GM12878 (cell line): ENCODE measurements around the gene PRPSAP2. TPM values are rescaled to one million over a fixed set of nuclear protein-coding genes. Genes with fewer than 3 reads are reported as not detected.

Experiments
- ATF7 ChIP-seq: fragments of 450-650 bp; IDR thresholded peaks from 2 replicates; pipeline ENCODE4 v1.6.1; 2016; ENCODE audit warnings: low read depth, mild to moderate bottlenecking
- HDGF ChIP-seq: fragments of 450-650 bp; IDR thresholded peaks from 2 replicates; pipeline ENCODE4 v1.6.1; 2016; ENCODE audit warnings: antibody characterized with exemption
- KLF5 ChIP-seq: fragments of 450-650 bp; IDR thresholded peaks from 2 replicates; pipeline ENCODE4 v1.6.1; 2014; ENCODE audit warnings: mild to moderate bottlenecking; ENCODE audit not compliant: partially characterized antibody
- MYC ChIP-seq: IDR thresholded peaks from 2 replicates; pipeline ENCODE4 v1.6.1; 2011; ENCODE audit warnings: mild to moderate bottlenecking, low read length, moderate library complexity, inconsistent platforms; ENCODE audit not compliant: insufficient read depth, insufficient replicate concordance, insufficient read length, severe bottlenecking
- NFIC ChIP-seq: IDR thresholded peaks from 2 replicates; pipeline ENCODE4 v1.6.1; 2012; ENCODE audit warnings: low read depth, mild to moderate bottlenecking, inconsistent platforms, low read length, moderate library complexity
- NR2F1 ChIP-seq: fragments of 450-650 bp; conservative IDR thresholded peaks from 2 replicates; pipeline ENCODE4 v1.6.1; 2017; ENCODE audit warnings: mild to moderate bottlenecking
- NRF1 ChIP-seq: conservative IDR thresholded peaks from 2 replicates; pipeline ENCODE4 v1.6.1; 2011; ENCODE audit warnings: mild to moderate bottlenecking, low read depth, low read length, improper control_type of control experiment
- PAX5 ChIP-seq: IDR thresholded peaks from 2 replicates; pipeline ENCODE4 v1.6.1; 2011; ENCODE audit warnings: low read depth, low read length, borderline replicate concordance
- SRF ChIP-seq, 2 experiments: IDR thresholded peaks; 2 replicates each; pipeline ENCODE4 v1.6.1; 2011; ENCODE audit warnings: low read depth in 2 of 2, low read length in 2 of 2, mild to moderate bottlenecking in 1 of 2, moderate library complexity in 1 of 2
- TARDBP ChIP-seq: IDR thresholded peaks from 2 replicates; pipeline ENCODE4 v1.6.1; 2016; ENCODE audit warnings: borderline replicate concordance
- TBL1XR1 ChIP-seq: IDR thresholded peaks from 2 replicates; pipeline ENCODE4 v1.6.1; 2012; ENCODE audit warnings: low read depth, low read length, improper control_type of control experiment
- polyA plus RNA-seq, 11 experiments: library from polyadenylated mRNA; depleted of rRNA in 4 of 11; unstranded in 6 of 11; stranded (reverse) in 5 of 11; fragments of >200 nt; fragmentation: Nextera tagmentation in 4 of 11; fragmentation: Illumina TruSeq in 1 of 11; extraction: Ambion mirVana in 4 of 11; extraction: Trizol in 1 of 11; gene quantifications; 1 replicate in 1 of 11; 2 replicates in 10 of 11; pipeline versions ENCODE4 v1.2.1 to v1.2.3, GENCODE V29; 2011 to 2016; ENCODE audit warnings: inconsistent platforms in 2 of 11, missing spikeins in 2 of 11, low read depth in 1 of 11
- total RNA-seq, 4 experiments: library from RNA; depleted of rRNA in 3 of 4; stranded (reverse); fragments of >200 nt in 3 of 4; fragmentation: Illumina TruSeq in 1 of 4; extraction: Trizol in 1 of 4; gene quantifications; 2 replicates each; pipeline versions ENCODE4 v1.2.1 to v1.2.3, GENCODE V29; 2013 to 2021
- TF ChIP-seq, protein P1 (sequence below): fragments of 450-650 bp; IDR thresholded peaks from 2 replicates; pipeline ENCODE4 v1.6.1; 2018; ENCODE audit warnings: borderline replicate concordance, mild to moderate bottlenecking; ENCODE audit not compliant: partially characterized antibody
- TF ChIP-seq, protein P2 (sequence below): fragments of 450-650 bp; IDR thresholded peaks from 2 replicates; pipeline ENCODE4 v1.6.1; 2017; ENCODE audit warnings: mild to moderate bottlenecking
- TF ChIP-seq, protein P3 (sequence below): fragments of 150-350 bp; IDR thresholded peaks from 2 replicates; pipeline ENCODE4 v1.6.1; 2014; ENCODE audit warnings: mild to moderate bottlenecking, low read depth, low read length
- TF ChIP-seq, protein P4 (sequence below): fragments of 450-650 bp; IDR thresholded peaks from 2 replicates; pipeline ENCODE4 v1.6.1; 2017; ENCODE audit warnings: mild to moderate bottlenecking, moderate library complexity
- TF ChIP-seq, protein P5 (sequence below): fragments of 450-650 bp; formaldehyde crosslinking; IDR thresholded peaks from 2 replicates; pipeline ENCODE4 v1.5.0; 2022; ENCODE audit warnings: mild to moderate bottlenecking, missing genetic modification characterization

PRPSAP2 gene
- total and polyA plus RNA-seq, 10 of the 15 experiments (the other 5 are each of a cell fraction or from before 2014, with no cell fraction given) = 33.2 to 102 (median 83.8) TPM

DNA sequence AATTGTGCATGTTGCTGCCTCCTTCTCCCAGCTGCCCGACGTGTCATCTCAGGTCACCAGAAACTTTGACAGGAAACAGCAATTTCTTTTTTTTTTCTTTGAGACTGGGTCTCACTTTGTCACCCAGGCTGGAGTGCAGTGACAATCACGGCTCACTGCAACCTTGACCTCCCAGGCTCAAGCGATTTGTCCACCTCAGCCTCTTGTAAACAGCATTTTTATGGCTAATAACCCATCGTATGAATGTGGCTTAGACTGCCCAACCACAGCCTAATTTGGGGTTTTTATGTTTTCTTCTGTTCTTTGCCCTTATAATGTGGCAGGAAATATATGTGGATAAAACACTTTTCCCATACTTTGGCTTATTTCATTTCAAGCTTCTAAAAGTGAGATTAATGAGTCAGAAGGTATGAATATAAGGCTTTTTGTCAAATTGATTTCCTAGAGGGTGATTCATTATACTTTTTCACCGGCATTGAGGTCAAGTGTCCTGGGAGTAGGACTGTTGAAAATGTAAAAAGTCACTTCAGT lies 63.0 kb downstream of the PRPSAP2 start (continued):
- TF ChIP-seq, protein P1, sequence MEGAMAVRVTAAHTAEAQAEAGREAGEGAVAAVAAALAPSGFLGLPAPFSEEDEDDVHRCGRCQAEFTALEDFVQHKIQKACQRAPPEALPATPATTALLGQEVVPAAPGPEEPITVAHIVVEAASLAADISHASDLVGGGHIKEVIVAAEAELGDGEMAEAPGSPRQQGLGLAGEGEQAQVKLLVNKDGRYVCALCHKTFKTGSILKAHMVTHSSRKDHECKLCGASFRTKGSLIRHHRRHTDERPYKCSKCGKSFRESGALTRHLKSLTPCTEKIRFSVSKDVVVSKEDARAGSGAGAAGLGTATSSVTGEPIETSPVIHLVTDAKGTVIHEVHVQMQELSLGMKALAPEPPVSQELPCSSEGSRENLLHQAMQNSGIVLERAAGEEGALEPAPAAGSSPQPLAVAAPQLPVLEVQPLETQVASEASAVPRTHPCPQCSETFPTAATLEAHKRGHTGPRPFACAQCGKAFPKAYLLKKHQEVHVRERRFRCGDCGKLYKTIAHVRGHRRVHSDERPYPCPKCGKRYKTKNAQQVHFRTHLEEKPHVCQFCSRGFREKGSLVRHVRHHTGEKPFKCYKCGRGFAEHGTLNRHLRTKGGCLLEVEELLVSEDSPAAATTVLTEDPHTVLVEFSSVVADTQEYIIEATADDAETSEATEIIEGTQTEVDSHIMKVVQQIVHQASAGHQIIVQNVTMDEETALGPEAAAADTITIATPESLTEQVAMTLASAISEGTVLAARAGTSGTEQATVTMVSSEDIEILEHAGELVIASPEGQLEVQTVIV = no peak
- TF ChIP-seq NFIC (no peak), HDGF (0 out of 2 replicates have a peak, but pooled peaks have one; percentile 32), TBL1XR1 (0 out of 2 replicates have a peak, but pooled peaks have one; percentile 33), NR2F1 (peak; percentile 91), KLF5 (no peak), MYC (no peak), TARDBP (no peak), ATF7 (peak; percentile 68), SRF (IDR thresholded peaks at IDR 0.05; ENCODE audit: low read depth in 2 of 2, low read length in 2 of 2) (no peak), NRF1 (no peak), PAX5 (0 out of 2 replicates have a peak, but pooled peaks have one; percentile 22)
- TF ChIP-seq, protein P2, sequence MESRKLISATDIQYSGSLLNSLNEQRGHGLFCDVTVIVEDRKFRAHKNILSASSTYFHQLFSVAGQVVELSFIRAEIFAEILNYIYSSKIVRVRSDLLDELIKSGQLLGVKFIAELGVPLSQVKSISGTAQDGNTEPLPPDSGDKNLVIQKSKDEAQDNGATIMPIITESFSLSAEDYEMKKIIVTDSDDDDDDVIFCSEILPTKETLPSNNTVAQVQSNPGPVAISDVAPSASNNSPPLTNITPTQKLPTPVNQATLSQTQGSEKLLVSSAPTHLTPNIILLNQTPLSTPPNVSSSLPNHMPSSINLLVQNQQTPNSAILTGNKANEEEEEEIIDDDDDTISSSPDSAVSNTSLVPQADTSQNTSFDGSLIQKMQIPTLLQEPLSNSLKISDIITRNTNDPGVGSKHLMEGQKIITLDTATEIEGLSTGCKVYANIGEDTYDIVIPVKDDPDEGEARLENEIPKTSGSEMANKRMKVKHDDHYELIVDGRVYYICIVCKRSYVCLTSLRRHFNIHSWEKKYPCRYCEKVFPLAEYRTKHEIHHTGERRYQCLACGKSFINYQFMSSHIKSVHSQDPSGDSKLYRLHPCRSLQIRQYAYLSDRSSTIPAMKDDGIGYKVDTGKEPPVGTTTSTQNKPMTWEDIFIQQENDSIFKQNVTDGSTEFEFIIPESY = no peak
- TF ChIP-seq, protein P3, sequence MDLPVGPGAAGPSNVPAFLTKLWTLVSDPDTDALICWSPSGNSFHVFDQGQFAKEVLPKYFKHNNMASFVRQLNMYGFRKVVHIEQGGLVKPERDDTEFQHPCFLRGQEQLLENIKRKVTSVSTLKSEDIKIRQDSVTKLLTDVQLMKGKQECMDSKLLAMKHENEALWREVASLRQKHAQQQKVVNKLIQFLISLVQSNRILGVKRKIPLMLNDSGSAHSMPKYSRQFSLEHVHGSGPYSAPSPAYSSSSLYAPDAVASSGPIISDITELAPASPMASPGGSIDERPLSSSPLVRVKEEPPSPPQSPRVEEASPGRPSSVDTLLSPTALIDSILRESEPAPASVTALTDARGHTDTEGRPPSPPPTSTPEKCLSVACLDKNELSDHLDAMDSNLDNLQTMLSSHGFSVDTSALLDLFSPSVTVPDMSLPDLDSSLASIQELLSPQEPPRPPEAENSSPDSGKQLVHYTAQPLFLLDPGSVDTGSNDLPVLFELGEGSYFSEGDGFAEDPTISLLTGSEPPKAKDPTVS = no peak
- TF ChIP-seq, protein P4, sequence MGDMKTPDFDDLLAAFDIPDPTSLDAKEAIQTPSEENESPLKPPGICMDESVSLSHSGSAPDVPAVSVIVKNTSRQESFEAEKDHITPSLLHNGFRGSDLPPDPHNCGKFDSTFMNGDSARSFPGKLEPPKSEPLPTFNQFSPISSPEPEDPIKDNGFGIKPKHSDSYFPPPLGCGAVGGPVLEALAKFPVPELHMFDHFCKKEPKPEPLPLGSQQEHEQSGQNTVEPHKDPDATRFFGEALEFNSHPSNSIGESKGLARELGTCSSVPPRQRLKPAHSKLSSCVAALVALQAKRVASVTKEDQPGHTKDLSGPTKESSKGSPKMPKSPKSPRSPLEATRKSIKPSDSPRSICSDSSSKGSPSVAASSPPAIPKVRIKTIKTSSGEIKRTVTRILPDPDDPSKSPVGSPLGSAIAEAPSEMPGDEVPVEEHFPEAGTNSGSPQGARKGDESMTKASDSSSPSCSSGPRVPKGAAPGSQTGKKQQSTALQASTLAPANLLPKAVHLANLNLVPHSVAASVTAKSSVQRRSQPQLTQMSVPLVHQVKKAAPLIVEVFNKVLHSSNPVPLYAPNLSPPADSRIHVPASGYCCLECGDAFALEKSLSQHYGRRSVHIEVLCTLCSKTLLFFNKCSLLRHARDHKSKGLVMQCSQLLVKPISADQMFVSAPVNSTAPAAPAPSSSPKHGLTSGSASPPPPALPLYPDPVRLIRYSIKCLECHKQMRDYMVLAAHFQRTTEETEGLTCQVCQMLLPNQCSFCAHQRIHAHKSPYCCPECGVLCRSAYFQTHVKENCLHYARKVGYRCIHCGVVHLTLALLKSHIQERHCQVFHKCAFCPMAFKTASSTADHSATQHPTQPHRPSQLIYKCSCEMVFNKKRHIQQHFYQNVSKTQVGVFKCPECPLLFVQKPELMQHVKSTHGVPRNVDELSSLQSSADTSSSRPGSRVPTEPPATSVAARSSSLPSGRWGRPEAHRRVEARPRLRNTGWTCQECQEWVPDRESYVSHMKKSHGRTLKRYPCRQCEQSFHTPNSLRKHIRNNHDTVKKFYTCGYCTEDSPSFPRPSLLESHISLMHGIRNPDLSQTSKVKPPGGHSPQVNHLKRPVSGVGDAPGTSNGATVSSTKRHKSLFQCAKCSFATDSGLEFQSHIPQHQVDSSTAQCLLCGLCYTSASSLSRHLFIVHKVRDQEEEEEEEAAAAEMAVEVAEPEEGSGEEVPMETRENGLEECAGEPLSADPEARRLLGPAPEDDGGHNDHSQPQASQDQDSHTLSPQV = peak; percentile 24; the same call in 1 of the 2 replicates
- TF ChIP-seq, protein P5, sequence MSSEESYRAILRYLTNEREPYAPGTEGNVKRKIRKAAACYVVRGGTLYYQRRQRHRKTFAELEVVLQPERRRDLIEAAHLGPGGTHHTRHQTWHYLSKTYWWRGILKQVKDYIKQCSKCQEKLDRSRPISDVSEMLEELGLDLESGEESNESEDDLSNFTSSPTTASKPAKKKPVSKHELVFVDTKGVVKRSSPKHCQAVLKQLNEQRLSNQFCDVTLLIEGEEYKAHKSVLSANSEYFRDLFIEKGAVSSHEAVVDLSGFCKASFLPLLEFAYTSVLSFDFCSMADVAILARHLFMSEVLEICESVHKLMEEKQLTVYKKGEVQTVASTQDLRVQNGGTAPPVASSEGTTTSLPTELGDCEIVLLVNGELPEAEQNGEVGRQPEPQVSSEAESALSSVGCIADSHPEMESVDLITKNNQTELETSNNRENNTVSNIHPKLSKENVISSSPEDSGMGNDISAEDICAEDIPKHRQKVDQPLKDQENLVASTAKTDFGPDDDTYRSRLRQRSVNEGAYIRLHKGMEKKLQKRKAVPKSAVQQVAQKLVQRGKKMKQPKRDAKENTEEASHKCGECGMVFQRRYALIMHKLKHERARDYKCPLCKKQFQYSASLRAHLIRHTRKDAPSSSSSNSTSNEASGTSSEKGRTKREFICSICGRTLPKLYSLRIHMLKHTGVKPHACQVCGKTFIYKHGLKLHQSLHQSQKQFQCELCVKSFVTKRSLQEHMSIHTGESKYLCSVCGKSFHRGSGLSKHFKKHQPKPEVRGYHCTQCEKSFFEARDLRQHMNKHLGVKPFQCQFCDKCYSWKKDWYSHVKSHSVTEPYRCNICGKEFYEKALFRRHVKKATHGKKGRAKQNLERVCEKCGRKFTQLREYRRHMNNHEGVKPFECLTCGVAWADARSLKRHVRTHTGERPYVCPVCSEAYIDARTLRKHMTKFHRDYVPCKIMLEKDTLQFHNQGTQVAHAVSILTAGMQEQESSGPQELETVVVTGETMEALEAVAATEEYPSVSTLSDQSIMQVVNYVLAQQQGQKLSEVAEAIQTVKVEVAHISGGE (CRISPR knock-in tag) = no peak
